Activated naive CD8-positive, alpha-beta T cell treated with anti-CD3 and anti-CD28 coated beads for 36 hours (primary cell): ENCODE data around the gene SSPN. TPM values are rescaled to one million over a fixed set of nuclear protein-coding genes. Genes with fewer than 3 reads are reported as not detected.

ENCODE experiments used
- DNase-seq: peaks from one replicate; pipeline ENCODE4 v3.0.0; 2021
- H3K27ac Mint-ChIP-seq: one replicate; pipeline ENCODE4 v1.8.0; 2022; ENCODE audit warnings: mild to moderate bottlenecking, moderate library complexity, mixed read lengths
- H3K27me3 Mint-ChIP-seq: one replicate; pipeline ENCODE4 v1.8.0; 2022; ENCODE audit warnings: mild to moderate bottlenecking, mixed read lengths
- H3K36me3 Mint-ChIP-seq: one replicate; pipeline ENCODE4 v1.8.0; 2021; ENCODE audit warnings: mild to moderate bottlenecking, mixed read lengths
- H3K4me1 Mint-ChIP-seq: one replicate; pipeline ENCODE4 v1.8.0; 2021; ENCODE audit warnings: mixed read lengths
- H3K4me3 Mint-ChIP-seq: one replicate; pipeline ENCODE4 v1.8.0; 2022; ENCODE audit warnings: mild to moderate bottlenecking, moderate library complexity, mixed read lengths
- H3K9me3 Mint-ChIP-seq: one replicate; pipeline ENCODE4 v1.8.0; 2022; ENCODE audit warnings: mixed read lengths
- total RNA-seq, 2 experiments: library from RNA; stranded (reverse); gene quantifications; one replicate each; pipeline ENCODE4 v1.2.3, GENCODE V29; 2021

Gene SSPN
- total RNA-seq, 2 experiments from 2014 or later: not detected

GRCh38 chr12:26293612-26294011 is 98.2 kb downstream of the SSPN start:
- peaks cover 2% of the 10 kb centered on the region for H3K9me3 Mint-ChIP-seq
- no peak for DNase-seq
- no peak overlapping the region for H3K4me3 Mint-ChIP-seq
- H3K27ac Mint-ChIP-seq: no peak overlapping the region
- H3K36me3 Mint-ChIP-seq: no peaks in the 10 kb centered on the region
- H3K27me3 Mint-ChIP-seq: no peaks in the 10 kb centered on the region
- peaks cover 21% of the 10 kb centered on the region for H3K4me1 Mint-ChIP-seq

DNA sequence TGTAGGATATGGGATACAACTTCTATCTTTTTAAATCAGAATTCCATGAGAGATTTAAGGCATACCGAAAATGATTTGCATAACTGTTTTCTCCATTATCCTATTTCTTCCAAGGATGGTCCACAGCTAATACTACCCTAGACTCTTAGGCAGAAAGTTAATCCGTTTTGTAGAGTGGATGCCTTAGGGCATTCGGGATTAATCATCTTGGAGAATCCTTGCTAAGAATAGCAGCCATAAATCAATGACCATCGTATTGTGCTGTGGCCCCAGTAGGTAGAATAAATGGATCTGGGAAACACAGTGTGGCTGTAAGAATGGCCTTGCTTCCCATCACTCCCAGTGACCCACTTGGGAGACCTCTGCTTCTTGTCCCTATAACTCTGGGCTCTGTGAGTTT is 99.6 kb downstream of the SSPN start:
- no peak for DNase-seq
- no peak overlapping the region for H3K4me3 Mint-ChIP-seq
- H3K4me1 Mint-ChIP-seq: peaks cover 33% of the 10 kb centered on the region
- H3K36me3 Mint-ChIP-seq: no peaks in the 10 kb centered on the region
- H3K27me3 Mint-ChIP-seq: no peaks in the 10 kb centered on the region
- H3K27ac Mint-ChIP-seq: no peak overlapping the region
- H3K9me3 Mint-ChIP-seq: peaks cover 2% of the 10 kb centered on the region

DNA sequence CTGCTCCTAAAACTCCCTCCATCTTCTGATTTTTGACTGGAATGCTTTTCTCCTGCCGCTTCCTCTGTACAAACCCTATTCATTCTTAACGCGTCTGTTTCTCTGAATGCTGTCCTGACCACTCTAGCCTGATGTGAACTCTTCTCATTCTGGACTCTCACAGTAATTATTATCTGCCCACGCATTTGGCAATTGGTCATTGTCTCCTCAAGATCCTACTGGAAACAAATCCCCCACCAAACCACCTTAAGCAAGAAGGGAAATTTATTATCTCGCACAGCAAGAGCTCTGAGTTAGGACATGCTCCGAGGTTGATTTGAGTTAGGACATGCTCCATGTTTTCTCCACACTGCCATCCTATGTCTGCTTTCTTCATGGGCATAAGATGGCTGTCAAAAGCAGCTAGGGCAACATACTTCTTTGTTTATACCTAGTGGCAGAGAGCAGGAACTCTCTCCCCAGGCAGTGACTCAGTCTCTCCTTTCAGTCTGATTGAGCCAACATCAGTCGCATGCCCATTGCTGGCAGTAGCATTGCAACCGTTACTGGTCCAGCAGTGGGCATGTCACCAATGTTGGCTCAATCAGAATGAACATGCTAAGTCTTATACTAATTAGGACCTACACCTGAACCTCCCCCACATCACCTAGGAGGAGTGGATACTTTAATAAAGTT is 102.2 kb downstream of the SSPN start:
- Mint-ChIP-seq H3K9me3 (peaks cover 2% of the 10 kb centered on the region), H3K4me1 (peaks cover 24% of the 10 kb centered on the region), H3K36me3 (no peaks in the 10 kb centered on the region), H3K27me3 (peaks cover 16% of the 10 kb centered on the region), H3K27ac (no peak overlapping the region), H3K4me3 (no peak overlapping the region)
- no peak for DNase-seq

GRCh38 chr12:26298785-26299621 is 103.6 kb downstream of the SSPN start:
- Mint-ChIP-seq H3K4me3 (peak overlapping the region; percentile 27), H3K27me3 (peaks cover 17% of the 10 kb centered on the region)

GRCh38 chr12:26299751-26300150 is 104.4 kb downstream of the SSPN start:
- H3K4me1 Mint-ChIP-seq: peaks cover 24% of the 10 kb centered on the region
- peaks cover 17% of the 10 kb centered on the region for H3K27me3 Mint-ChIP-seq
- H3K36me3 Mint-ChIP-seq: no peaks in the 10 kb centered on the region
- DNase-seq: no peak
- H3K9me3 Mint-ChIP-seq: peaks cover 2% of the 10 kb centered on the region
- H3K4me3 Mint-ChIP-seq: no peak overlapping the region
- H3K27ac Mint-ChIP-seq: no peak overlapping the region

More at GRCh38 chr12:26298785-26299621, 103.6 kb downstream of the SSPN start:
- Mint-ChIP-seq H3K4me1 (peaks cover 24% of the 10 kb centered on the region), H3K27ac (peak overlapping the region; percentile 38), H3K36me3 (no peaks in the 10 kb centered on the region), H3K9me3 (peaks cover 2% of the 10 kb centered on the region)
- no peak for DNase-seq

Other genes starting within 250 kb of the SSPN start
- under 1 TPM in 1 of 2 experiments, not detected in 1; 0.18 TPM for gene RASSF8, start 236.9 kb upstream of the SSPN start, total RNA-seq
- not detected for gene BHLHE41, start 70.5 kb upstream of the SSPN start, total RNA-seq